GM12878 (cell line): ENCODE measurements around the gene TNFSF11. TPM values are rescaled to one million over a fixed set of nuclear protein-coding genes. Genes with fewer than 3 reads are reported as not detected.

Experiments used
- ATAC-seq: fragments of 200-7000 bp; cut with Tn5 transposase; 3 replicates; pipeline ENCODE4 v1.9.1; 2020; ENCODE audit warnings: mild to moderate bottlenecking, moderate library complexity
- BruUV-seq: library from RNA; stranded (reverse); fragments of 400-500 nt; replicated peaks from 2 replicates; lab custom pipeline; 2021; lab: Mats Ljungman, UMichigan
- CTCF ChIA-PET: fragments of 300-600 bp; sonication (Branson Sonifier 250); formaldehyde crosslinking; extraction: SDS; loops from one replicate; lab custom pipeline; 2021; ENCODE audit warnings: inconsistent platforms; lab: Yijun Ruan, JAX
- POLR2A ChIA-PET: fragments of 350-600 bp; formaldehyde crosslinking; extraction: SDS; loops from one replicate; lab custom pipeline; 2021; ENCODE audit warnings: inconsistent platforms; lab: Charles Lee
- RAD21 ChIA-PET: fragments of 300-600 bp; sonication (Branson Sonifier 250); formaldehyde crosslinking; loops from one replicate; lab custom pipeline; 2023; ENCODE audit warnings: antibody characterized with exemption; ENCODE audit not compliant: unreplicated experiment; lab: Charles Lee
- SMC1A ChIA-PET: fragments of 300-600 bp; sonication (Branson Sonifier 250); formaldehyde crosslinking; loops from one replicate; lab custom pipeline; 2023; ENCODE audit not compliant: unreplicated experiment, uncharacterized antibody; lab: Charles Lee
- DNase-seq: peaks from one replicate; pipeline ENCODE4 v3.0.0-alpha.2; 2011; ENCODE audit warnings: low read depth, low spot score
- FAIRE-seq: peaks from 3 replicates; lab custom pipeline; 2011; peaks lifted over from hg19 to GRCh38; lab: Jason Lieb, UNC
- H2AFZ ChIP-seq: 2 replicates; pipeline ENCODE4 v1.6.0; 2011; ENCODE audit warnings: low read depth, low read length, control low read depth; ENCODE audit not compliant: control insufficient read depth
- H3K27ac ChIP-seq: 2 replicates; pipeline ENCODE4 v1.5.1; 2011; ENCODE audit warnings: control low read depth; ENCODE audit not compliant: control insufficient read depth, insufficient read depth
- H3K27me3 ChIP-seq, 2 experiments: replicated peaks in 1 of 2; 2 replicates each; pipeline versions ENCODE4 v1.6.0 to v1.6.1; 2011; ENCODE audit warnings: low read length in 1 of 2; ENCODE audit not compliant: control insufficient read depth in 2 of 2, insufficient read depth in 2 of 2
- H3K36me3 ChIP-seq, 2 experiments: 2 replicates each; pipeline ENCODE4 v1.5.1; 2011; ENCODE audit warnings: low read length in 1 of 2; ENCODE audit not compliant: control insufficient read depth in 2 of 2, insufficient read depth in 2 of 2
- H3K4me1 ChIP-seq: 2 replicates; pipeline ENCODE4 v1.6.1; 2011; ENCODE audit warnings: mild to moderate bottlenecking, low read length, moderate library complexity, mixed read lengths; ENCODE audit not compliant: control insufficient read depth, insufficient read depth
- H3K4me2 ChIP-seq: 2 replicates; pipeline ENCODE4 v1.6.0; 2011; ENCODE audit warnings: control low read depth; ENCODE audit not compliant: control insufficient read depth, insufficient read depth
- H3K4me3 ChIP-seq: fragments of 200-600 bp; sonication (generic); 2 replicates; pipeline ENCODE4 v1.5.1; 2016
- H3K79me2 ChIP-seq: 2 replicates; pipeline ENCODE4 v1.6.0; 2011; ENCODE audit warnings: low read length; ENCODE audit not compliant: control insufficient read depth, insufficient read depth
- H3K9ac ChIP-seq: 2 replicates; pipeline ENCODE4 v1.8.0; 2011; ENCODE audit warnings: low read length, control low read depth, mixed read lengths; ENCODE audit not compliant: control insufficient read depth, insufficient read depth
- H3K9me3 ChIP-seq: replicated peaks from 3 replicates; pipeline ENCODE4 v1.5.1; 2011; ENCODE audit warnings: mild to moderate bottlenecking, low read length; ENCODE audit not compliant: control insufficient read depth, insufficient read depth
- H4K20me1 ChIP-seq: 2 replicates; pipeline ENCODE4 v1.6.0; 2011; ENCODE audit not compliant: control insufficient read depth, insufficient read depth
- ATF2 ChIP-seq: IDR thresholded peaks from 2 replicates; pipeline ENCODE4 v1.6.1; 2012; ENCODE audit warnings: low read length, inconsistent platforms
- BRCA1 ChIP-seq: IDR thresholded peaks from 2 replicates; pipeline ENCODE4 v1.6.1; 2011; ENCODE audit warnings: low read depth, low read length, improper control_type of control experiment
- CHD1 ChIP-seq: IDR thresholded peaks from 2 replicates; pipeline ENCODE4 v1.6.1; 2012; ENCODE audit warnings: low read depth, low read length, improper control_type of control experiment
- EED ChIP-seq: sonication (generic); IDR thresholded peaks from 2 replicates; pipeline ENCODE4 v1.6.1; 2016; ENCODE audit warnings: antibody characterized with exemption, low read depth
- EP300 ChIP-seq, 2 experiments: fragments of 150-350 bp in 1 of 2; IDR thresholded peaks; 2 replicates each; pipeline ENCODE4 v1.6.1; 2011 to 2012; ENCODE audit warnings: low read depth in 2 of 2, low read length in 2 of 2, borderline replicate concordance in 1 of 2, improper control_type of control experiment in 1 of 2, inconsistent platforms in 1 of 2; ENCODE audit not compliant: control insufficient read depth in 1 of 2
- FOS ChIP-seq: IDR thresholded peaks from 3 replicates; pipeline ENCODE4 v1.6.1; 2011; ENCODE audit warnings: borderline replicate concordance; ENCODE audit not compliant: insufficient read length; ENCODE audit errors: extremely low read depth
- HCFC1 ChIP-seq: fragments of 150-350 bp; IDR thresholded peaks from 2 replicates; pipeline ENCODE4 v1.6.1; 2014; ENCODE audit warnings: low read length
- JUND ChIP-seq: IDR thresholded peaks from 2 replicates; pipeline ENCODE4 v1.6.1; 2012; ENCODE audit warnings: low read depth, mild to moderate bottlenecking, low read length, improper control_type of control experiment, moderate library complexity
- PAX8 ChIP-seq: fragments of 450-650 bp; IDR thresholded peaks from 2 replicates; pipeline ENCODE4 v1.6.1; 2017; ENCODE audit warnings: mild to moderate bottlenecking, moderate library complexity
- POLR2AphosphoS5 ChIP-seq: IDR thresholded peaks from 2 replicates; pipeline ENCODE4 v1.6.1; 2011; ENCODE audit warnings: mild to moderate bottlenecking, low read length, inconsistent platforms
- RAD21 ChIP-seq: IDR thresholded peaks from 2 replicates; pipeline ENCODE4 v1.6.1; 2011; ENCODE audit warnings: mild to moderate bottlenecking, low read depth, low read length, moderate library complexity; ENCODE audit not compliant: insufficient read depth
- RBBP5 ChIP-seq: fragments of 200-600 bp; sonication (generic); conservative IDR thresholded peaks from 2 replicates; pipeline ENCODE4 v1.6.1; 2016
- SMAD5 ChIP-seq: IDR thresholded peaks from 2 replicates; pipeline ENCODE4 v1.6.1; 2016; ENCODE audit warnings: antibody characterized with exemption, low read depth
- SPI1 ChIP-seq: IDR thresholded peaks from 2 replicates; pipeline ENCODE4 v1.6.1; 2011; ENCODE audit warnings: low read depth, mild to moderate bottlenecking, low read length, moderate library complexity, borderline replicate concordance; ENCODE audit not compliant: insufficient read depth
- WGBS: methylation state at CpG from one replicate; pipeline ENCODE4 v1.1.6; 2016; ENCODE audit warnings: low lambda C conversion rate; ENCODE audit not compliant: insufficient replicate concordance, insufficient coverage; ENCODE audit errors: missing lambda C conversion rate; 5-methylcytosine and 5-hydroxymethylcytosine counted together
- in situ Hi-C: fragments of 300-500 bp; cut with MboI; formaldehyde crosslinking; loops from 9 replicates; pipeline ENCODE4 v1.14.3; 2018; ENCODE audit warnings: mixed read lengths
- intact Hi-C: fragments of 100-400 bp; cut with micrococcal nuclease; formaldehyde crosslinking; loops from one replicate; pipeline ENCODE4 v1.14.2; 2022; ENCODE audit not compliant: unreplicated experiment
- polyA plus RNA-seq, 11 experiments: library from polyadenylated mRNA; depleted of rRNA in 4 of 11; unstranded in 6 of 11; stranded (reverse) in 5 of 11; fragments of >200 nt; fragmentation: Nextera tagmentation in 4 of 11; fragmentation: Illumina TruSeq in 1 of 11; extraction: Ambion mirVana in 4 of 11; extraction: Trizol in 1 of 11; gene quantifications; 1 replicate in 1 of 11; 2 replicates in 10 of 11; pipeline versions ENCODE4 v1.2.1 to v1.2.3, GENCODE V29; 2011 to 2016; ENCODE audit warnings: inconsistent platforms in 2 of 11, missing spikeins in 2 of 11, low read depth in 1 of 11
- total RNA-seq, 4 experiments: library from RNA; depleted of rRNA in 3 of 4; stranded (reverse); fragments of >200 nt in 3 of 4; fragmentation: Illumina TruSeq in 1 of 4; extraction: Trizol in 1 of 4; gene quantifications; 2 replicates each; pipeline versions ENCODE4 v1.2.1 to v1.2.3, GENCODE V29; 2013 to 2021
- TF ChIP-seq, protein P1 (sequence below): fragments of 450-650 bp; IDR thresholded peaks from 2 replicates; pipeline ENCODE4 v1.6.1; 2018; ENCODE audit warnings: mild to moderate bottlenecking, low read depth, moderate library complexity; ENCODE audit not compliant: partially characterized antibody
- TF ChIP-seq, protein P2 (sequence below), 3 experiments: IDR thresholded peaks in 2 of 3; conservative IDR thresholded peaks in 1 of 3; 2 replicates each; pipeline ENCODE4 v1.5.1; 2011; ENCODE audit warnings: low read depth in 3 of 3, low read length in 3 of 3, mild to moderate bottlenecking in 3 of 3, control low read depth in 2 of 3, moderate library complexity in 2 of 3, inconsistent platforms in 1 of 3, mixed read lengths in 1 of 3; ENCODE audit not compliant: control insufficient read depth in 2 of 3, insufficient read depth in 1 of 3; ENCODE audit errors: extremely low read depth in 1 of 3
- TF ChIP-seq, protein P3 (sequence below): fragments of 450-650 bp; IDR thresholded peaks from 2 replicates; pipeline ENCODE4 v1.6.1; 2017; ENCODE audit warnings: borderline replicate concordance

TNFSF11 gene
- total and polyA plus RNA-seq, 10 of the 15 experiments (the other 5 are each of a cell fraction or from before 2014, with no cell fraction given) = 0.86 to 14.8 (median 10.0) TPM

GRCh38 chr13:42626176-42626860, 52.4 kb downstream of the TNFSF11 start:
- CTCF ChIA-PET = interaction anchor here (1.0 kb wide), 1 partner anchor 143 kb away, joined by 4 read pairs; no protein-coding TSS in a partner anchor
- FAIRE-seq = no peak
- BruUV-seq = no TSS peak
- TF ChIP-seq JUND (no peak), ATF2 (no peak), EP300 (IDR thresholded peaks at IDR 0.05; ENCODE audit: borderline replicate concordance in 1 of 2, control insufficient read depth in 1 of 2, low read depth in 2 of 2, low read length in 2 of 2) (no peak), RAD21 (no peak), RBBP5 (no peak), PAX8 (no peak), HCFC1 (no peak), BRCA1 (no peak), SMAD5 (no peak), EED (no peak), SPI1 (no peak), FOS (no peak), CHD1 (no peak), POLR2AphosphoS5 (no peak)
- TF ChIP-seq, protein P1, sequence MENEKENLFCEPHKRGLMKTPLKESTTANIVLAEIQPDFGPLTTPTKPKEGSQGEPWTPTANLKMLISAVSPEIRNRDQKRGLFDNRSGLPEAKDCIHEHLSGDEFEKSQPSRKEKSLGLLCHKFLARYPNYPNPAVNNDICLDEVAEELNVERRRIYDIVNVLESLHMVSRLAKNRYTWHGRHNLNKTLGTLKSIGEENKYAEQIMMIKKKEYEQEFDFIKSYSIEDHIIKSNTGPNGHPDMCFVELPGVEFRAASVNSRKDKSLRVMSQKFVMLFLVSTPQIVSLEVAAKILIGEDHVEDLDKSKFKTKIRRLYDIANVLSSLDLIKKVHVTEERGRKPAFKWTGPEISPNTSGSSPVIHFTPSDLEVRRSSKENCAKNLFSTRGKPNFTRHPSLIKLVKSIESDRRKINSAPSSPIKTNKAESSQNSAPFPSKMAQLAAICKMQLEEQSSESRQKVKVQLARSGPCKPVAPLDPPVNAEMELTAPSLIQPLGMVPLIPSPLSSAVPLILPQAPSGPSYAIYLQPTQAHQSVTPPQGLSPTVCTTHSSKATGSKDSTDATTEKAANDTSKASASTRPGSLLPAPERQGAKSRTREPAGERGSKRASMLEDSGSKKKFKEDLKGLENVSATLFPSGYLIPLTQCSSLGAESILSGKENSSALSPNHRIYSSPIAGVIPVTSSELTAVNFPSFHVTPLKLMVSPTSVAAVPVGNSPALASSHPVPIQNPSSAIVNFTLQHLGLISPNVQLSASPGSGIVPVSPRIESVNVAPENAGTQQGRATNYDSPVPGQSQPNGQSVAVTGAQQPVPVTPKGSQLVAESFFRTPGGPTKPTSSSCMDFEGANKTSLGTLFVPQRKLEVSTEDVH = no peak
- TF ChIP-seq, protein P2, sequence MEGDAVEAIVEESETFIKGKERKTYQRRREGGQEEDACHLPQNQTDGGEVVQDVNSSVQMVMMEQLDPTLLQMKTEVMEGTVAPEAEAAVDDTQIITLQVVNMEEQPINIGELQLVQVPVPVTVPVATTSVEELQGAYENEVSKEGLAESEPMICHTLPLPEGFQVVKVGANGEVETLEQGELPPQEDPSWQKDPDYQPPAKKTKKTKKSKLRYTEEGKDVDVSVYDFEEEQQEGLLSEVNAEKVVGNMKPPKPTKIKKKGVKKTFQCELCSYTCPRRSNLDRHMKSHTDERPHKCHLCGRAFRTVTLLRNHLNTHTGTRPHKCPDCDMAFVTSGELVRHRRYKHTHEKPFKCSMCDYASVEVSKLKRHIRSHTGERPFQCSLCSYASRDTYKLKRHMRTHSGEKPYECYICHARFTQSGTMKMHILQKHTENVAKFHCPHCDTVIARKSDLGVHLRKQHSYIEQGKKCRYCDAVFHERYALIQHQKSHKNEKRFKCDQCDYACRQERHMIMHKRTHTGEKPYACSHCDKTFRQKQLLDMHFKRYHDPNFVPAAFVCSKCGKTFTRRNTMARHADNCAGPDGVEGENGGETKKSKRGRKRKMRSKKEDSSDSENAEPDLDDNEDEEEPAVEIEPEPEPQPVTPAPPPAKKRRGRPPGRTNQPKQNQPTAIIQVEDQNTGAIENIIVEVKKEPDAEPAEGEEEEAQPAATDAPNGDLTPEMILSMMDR (IDR thresholded peaks at IDR 0.05 in 2 of 3, conservative IDR thresholded peaks at IDR 0.05 in 1 of 3; ENCODE audit: control insufficient read depth in 2 of 3, extremely low read depth in 1 of 3, insufficient read depth in 1 of 3, low read depth in 3 of 3, low read length in 3 of 3) = no peak
- TF ChIP-seq, protein P3, sequence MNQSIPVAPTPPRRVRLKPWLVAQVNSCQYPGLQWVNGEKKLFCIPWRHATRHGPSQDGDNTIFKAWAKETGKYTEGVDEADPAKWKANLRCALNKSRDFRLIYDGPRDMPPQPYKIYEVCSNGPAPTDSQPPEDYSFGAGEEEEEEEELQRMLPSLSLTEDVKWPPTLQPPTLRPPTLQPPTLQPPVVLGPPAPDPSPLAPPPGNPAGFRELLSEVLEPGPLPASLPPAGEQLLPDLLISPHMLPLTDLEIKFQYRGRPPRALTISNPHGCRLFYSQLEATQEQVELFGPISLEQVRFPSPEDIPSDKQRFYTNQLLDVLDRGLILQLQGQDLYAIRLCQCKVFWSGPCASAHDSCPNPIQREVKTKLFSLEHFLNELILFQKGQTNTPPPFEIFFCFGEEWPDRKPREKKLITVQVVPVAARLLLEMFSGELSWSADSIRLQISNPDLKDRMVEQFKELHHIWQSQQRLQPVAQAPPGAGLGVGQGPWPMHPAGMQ = no peak

More at GRCh38 chr13:42626176-42626860, 52.4 kb downstream of the TNFSF11 start:
- in situ Hi-C loops = no loop called here
- RAD21 ChIA-PET = no interaction called here
- ATAC-seq (no peak), DNase-seq (no peak)
- H3K4me3 ChIP-seq = no peak overlapping the region
- SMC1A ChIA-PET = interaction anchor here (0.9 to 1.2 kb wide), 2 partner anchors 14 to 103 kb away, joined by 3 read pairs; no protein-coding TSS in a partner anchor
- POLR2A ChIA-PET = no interaction called here
- H3K36me3 ChIP-seq = no peaks in the 10 kb centered on the region
- no peak overlapping the region for H2AFZ ChIP-seq
- 58% methylated on average over 5 of the region's 5 CpGs for WGBS
- no peak overlapping the region for H3K4me2 ChIP-seq
- H3K9ac ChIP-seq = no peak overlapping the region
- no peaks in the 10 kb centered on the region for H4K20me1 ChIP-seq
- no peaks in the 10 kb centered on the region for H3K9me3 ChIP-seq
- H3K27ac ChIP-seq = no peak overlapping the region
- no peaks in the 10 kb centered on the region for H3K27me3 ChIP-seq
- intact Hi-C loops = no loop called here
- no peaks in the 10 kb centered on the region for H3K79me2 ChIP-seq
- no peaks in the 10 kb centered on the region for H3K4me1 ChIP-seq
